NCI-H1930 (cell line): ENCODE data around the gene CDK5R1.
"Not testable (repeated sequence)": the region's sequence is repeated elsewhere in the genome, so short reads cannot be mapped to it uniquely, and the experiment has no call there.

Experiments
- DNase-seq, 2 experiments: peaks; one replicate each; lab custom pipeline; 2025; lab: John Stamatoyannopoulos, UW

The CDK5R1 gene

GRCh38 chr17:32516940-32517701 lies 30.3 kb downstream of the CDK5R1 start:
- no peak for DNase-seq

GRCh38 chr17:32517982-32518381 lies 31.2 kb downstream of the CDK5R1 start:
- DNase-seq: no peak

- DNase-seq: no peak
These were observed 31.9 kb downstream of the CDK5R1 start for GRCh38 chr17:32518646-32519227.

GRCh38 chr17:32519228-32520103 lies 32.7 kb downstream of the CDK5R1 start:
- peak; percentile 59 to 65 for DNase-seq

- DNase-seq: no peak
These were observed 33.4 kb downstream of the CDK5R1 start for GRCh38 chr17:32520104-32520701.

- no peak for DNase-seq
These were observed 34.1 kb downstream of the CDK5R1 start for GRCh38 chr17:32520737-32521404.

- DNase-seq: no peak
These were observed 36.4 kb downstream of the CDK5R1 start for GRCh38 chr17:32523017-32523680.

GRCh38 chr17:32523827-32524552 lies 37.2 kb downstream of the CDK5R1 start:
- no peak for DNase-seq

- DNase-seq: not testable (repeated sequence)
These were observed 37.7 kb downstream of the CDK5R1 start for GRCh38 chr17:32524553-32524880.

- DNase-seq: no peak
These were observed 38.3 kb downstream of the CDK5R1 start for GRCh38 chr17:32525122-32525521.

GRCh38 chr17:32527146-32527545 lies 40.4 kb downstream of the CDK5R1 start:
- no peak for DNase-seq

- no peak for DNase-seq
These were observed 42.0 kb downstream of the CDK5R1 start for GRCh38 chr17:32528825-32529224.

- no peak for DNase-seq
These were observed 42.8 kb downstream of the CDK5R1 start for GRCh38 chr17:32529604-32530003.

GRCh38 chr17:32533296-32533695 lies 46.5 kb downstream of the CDK5R1 start:
- DNase-seq: no peak

- no peak for DNase-seq
These were observed 50.2 kb downstream of the CDK5R1 start for GRCh38 chr17:32536736-32537643.
